Measurements from ENCODE around the gene MICAL3.
"Not testable (repeated sequence)": the region's sequence is repeated elsewhere in the genome, so short reads cannot be mapped to it uniquely, and the experiment has no call there.

The MICAL3 gene

DNA sequence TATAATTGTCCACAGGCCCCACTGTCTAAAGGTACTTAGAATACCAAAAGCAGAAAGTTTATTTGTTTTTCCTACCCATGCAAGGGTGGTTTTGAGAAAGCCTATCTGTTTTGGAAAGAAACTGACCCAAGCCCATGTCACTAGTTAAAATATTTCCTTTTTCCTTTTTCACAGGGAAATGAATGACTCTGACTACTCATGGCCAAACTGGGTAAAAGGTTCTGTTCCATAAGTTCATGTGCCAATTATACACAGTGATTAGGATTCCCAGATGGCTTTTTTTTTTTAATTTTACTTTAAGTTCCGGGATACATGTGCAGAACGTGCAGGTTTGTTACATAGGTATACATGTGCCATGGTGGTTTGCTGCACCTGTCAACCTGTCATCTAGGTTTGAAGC, 31.4 kb downstream of the MICAL3 start:
- DNase-seq, result not testable (repeated sequence)

GRCh38 chr22:17991992-17992391, 32.4 kb downstream of the MICAL3 start:
- not testable (repeated sequence) for DNase-seq

GRCh38 chr22:17990942-17991341, 33.4 kb downstream of the MICAL3 start:
- DNase-seq, result no peak

GRCh38 chr22:17990147-17990546, 34.2 kb downstream of the MICAL3 start:
- no peak for DNase-seq

DNA sequence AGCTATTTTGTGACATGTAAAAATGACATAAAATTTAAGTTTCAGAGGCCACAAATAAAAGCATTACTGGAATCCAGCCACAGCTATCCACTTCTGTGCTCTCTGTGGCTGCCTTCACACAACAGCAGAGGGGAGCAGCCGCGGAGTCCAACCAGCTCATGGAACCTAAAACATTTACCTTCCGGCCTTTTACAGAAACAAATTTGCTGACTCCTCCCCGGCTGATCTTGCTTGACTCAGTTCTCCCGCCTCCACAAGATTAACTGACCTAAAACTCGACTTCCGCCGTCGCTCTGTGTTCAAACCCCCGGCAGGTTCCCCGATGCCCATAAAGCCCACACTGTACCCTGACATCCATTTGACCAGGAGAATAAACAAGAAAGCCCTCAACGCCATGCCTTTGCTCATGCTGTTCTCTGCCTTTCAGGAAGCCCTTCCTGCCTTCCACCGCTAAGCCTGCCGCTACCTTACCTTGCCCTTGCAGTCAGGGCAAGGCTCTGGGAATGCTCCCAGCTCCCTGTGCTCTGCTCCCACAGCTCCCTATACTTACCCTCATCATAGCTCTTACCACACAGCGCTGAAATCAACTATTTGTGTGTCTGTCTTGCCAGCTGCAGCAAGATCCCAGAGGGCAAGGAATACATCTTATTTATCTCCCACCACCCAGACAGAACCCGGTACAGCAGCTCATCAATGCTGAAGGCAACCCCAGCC, 35.4 kb downstream of the MICAL3 start:
- DNase-seq, result no peak

DNA sequence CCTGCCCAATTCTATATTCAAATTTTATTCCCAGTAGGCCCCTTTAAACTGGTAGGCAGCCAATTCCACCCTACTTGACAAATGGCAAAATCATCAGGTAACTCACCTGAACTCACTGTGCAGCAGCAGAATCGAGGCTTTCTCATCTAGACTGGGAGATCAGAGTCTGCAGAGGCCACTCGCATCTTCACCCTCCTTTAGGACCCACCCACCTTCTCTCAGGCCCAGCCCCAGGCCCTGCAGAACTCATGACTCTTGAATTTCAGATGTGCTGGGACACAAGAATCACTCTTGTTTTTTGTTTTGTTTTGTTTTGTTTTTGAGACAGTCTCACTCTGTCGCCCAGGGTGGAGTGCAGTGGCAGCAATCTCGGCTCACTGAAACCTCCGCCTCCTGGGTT, 38.8 kb downstream of the MICAL3 start:
- no peak for DNase-seq

- DNase-seq, result not testable (repeated sequence)
Measured at GRCh38 chr22:17985071-17985470, 39.3 kb downstream of the MICAL3 start.

GRCh38 chr22:17984114-17984513, 40.2 kb downstream of the MICAL3 start:
- DNase-seq, result no peak

- DNase-seq, result no peak
Measured at GRCh38 chr22:17982572-17983141, 41.7 kb downstream of the MICAL3 start.

DNA sequence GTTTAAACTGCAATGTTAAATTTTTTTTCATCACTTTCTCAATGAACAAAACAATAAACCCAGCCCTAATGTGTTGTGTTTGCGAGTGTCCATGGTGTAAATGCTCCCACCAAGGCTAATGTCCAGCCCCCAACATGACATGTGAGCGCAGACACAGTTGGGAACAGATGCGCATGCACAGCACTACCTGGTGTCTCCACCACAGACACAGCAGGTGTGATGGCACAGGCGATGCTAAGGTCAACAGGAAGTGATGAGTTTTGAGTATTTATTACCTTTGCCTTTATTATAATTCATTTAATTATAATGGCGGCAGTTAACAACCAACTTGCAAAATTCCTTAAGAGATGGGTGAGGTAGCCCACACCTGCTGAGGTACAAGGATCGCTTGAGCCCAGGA, 42.9 kb downstream of the MICAL3 start:
- no peak for DNase-seq

DNA sequence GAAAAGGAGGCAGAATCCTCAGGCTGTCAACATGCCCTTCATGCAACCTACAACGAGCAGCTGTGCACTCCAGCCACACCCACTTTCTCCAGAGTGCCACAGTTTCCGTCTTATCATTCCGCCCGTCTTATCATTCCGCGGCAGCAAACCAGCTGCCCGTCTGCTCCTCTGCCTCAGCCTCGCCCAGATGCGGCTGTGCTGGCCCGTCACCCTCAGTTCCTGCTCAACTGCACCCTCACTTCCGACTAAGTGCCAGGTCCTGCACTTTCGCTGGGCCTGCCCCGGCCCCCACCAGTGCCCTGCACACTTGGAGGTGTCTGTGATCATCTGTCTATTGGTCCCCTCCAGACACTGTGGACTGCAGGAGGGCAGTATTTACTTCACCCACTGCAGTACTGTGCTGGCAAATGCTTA, 43.7 kb downstream of the MICAL3 start:
- DNase-seq, result peak in 1 of 2 donors; percentile 7

DNA sequence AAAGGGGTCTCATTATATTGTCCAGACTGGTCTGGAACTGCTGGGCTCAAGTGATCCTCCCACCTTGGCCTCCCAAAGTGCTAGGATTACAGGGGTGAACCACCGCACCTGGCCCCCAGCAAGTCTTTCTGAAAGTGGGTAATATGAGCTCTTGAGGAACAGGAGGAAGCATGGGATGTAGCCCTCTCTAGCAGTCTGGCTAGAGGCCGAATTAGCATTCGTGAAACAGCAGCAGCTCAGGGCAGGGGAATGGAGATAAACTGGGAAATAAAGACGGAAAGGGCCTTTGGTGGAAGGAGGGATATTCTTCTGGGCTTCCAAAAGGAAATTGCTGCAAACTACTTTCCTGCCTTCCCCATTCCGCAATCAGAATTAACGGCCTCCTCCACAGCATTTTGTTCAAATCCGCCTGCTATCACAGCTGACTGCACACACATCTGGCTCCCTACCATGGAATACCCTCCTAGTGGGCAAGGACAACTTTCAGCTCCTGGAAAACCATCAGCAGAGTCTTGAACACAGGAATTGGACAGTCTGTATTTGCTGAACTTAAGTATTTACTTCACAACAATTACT, 44.3 kb downstream of the MICAL3 start:
- DNase-seq, result no peak

- DNase-seq, result no peak
Measured at GRCh38 chr22:17978027-17978426, 46.3 kb downstream of the MICAL3 start.

DNA sequence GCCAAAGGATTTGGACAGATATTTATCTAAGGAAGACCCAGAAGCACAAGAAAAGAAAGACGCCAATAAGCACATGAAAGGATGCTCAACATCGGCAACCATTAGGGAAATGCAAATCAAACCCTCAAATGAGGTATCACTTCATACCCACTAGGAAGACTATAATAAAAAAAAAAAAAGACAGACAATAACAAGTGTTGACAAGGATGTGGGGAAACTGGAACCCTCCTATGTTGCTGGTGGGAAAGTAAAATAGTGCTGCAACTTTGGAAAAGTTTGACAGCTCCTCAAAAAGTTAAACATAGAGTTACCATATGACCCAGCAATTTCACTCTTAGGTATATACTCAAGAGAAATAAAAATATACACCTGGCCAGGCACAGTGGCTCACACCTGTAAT, 47.0 kb downstream of the MICAL3 start:
- no peak for DNase-seq

- DNase-seq, result no peak
Measured at GRCh38 chr22:17976121-17976520, 48.2 kb downstream of the MICAL3 start.

DNA sequence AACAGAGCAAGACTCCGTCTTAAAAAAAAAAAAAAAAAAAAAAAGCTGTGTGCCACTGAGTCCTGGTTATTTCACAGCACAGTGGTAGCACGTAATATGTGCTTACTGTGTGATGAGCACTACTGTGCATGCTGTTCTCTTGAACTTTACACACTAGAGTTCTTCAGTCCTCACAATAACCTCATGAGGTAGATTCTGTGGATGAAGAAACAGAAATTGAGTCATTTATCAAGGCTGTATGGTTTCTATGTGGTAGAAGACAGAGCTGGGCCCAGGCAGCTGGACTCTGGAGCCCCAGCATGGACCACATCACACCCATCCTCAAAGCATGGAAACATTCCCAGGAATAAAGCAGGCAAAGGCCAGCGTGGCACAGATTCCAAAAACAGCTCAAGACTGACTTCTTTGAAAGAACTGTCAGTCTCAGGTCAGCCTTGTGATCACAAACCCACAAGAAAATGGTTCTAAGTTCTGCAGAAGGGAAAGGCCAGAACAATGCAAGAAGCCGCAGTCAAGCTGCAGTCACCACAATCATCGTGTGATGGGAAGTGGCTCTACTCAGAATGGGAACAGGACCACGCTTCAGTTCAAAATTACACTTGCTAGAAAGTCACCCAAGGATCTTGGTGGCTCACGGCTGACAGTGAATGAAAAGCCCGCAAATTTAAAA, 49.5 kb downstream of the MICAL3 start:
- peak; percentile 20 to 65 for DNase-seq

- DNase-seq, result no peak
Measured at GRCh38 chr22:17974087-17974486, 50.3 kb downstream of the MICAL3 start.

- no peak for DNase-seq
Measured at GRCh38 chr22:17973217-17973616, 51.1 kb downstream of the MICAL3 start.

GRCh38 chr22:17972385-17973191, 51.8 kb downstream of the MICAL3 start:
- DNase-seq, result no peak

DNA sequence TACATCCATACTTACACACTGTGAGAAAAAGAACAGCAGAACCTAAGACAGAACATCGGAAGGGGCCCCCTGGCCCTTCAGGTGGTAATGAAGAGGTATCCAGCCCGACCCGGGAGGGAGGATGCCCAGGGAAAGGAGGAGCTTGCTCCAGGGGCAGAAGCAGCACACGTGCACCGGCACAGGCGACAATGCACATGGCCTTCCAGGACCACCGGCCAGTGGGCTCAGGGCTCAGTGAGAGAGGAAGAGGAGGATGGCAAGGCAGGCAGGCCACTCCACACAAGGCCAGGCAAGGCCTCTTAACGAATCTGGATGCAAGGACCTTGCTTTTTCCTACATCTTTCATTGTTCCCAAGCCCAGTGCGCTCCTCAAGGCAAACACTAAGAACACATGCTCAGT, 52.6 kb downstream of the MICAL3 start:
- no peak for DNase-seq

DNA sequence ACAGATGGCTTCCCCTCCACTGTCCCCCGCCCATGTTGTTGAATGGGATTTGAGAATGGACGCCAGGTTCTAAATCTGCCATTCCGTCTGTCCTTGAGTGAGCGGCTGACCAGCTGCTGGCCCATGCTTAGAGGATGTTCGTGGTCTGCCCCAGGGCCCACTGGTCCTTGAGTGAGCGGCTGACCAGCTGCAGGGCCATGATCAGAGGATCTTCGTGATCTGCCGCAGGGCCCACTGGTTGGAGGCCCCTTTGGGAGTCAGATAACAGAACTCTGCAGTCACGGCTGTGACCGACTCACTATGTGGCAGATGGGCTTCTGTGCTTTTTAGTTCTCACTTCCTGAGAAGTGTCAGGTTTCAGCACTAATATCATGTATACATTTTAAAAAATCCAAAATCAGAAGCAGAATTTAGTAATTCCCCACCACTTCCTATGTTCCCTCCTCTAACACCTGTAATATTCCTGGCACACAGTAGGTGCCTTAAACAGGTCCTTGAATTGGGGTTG, 54.1 kb downstream of the MICAL3 start:
- no peak for DNase-seq

DNA sequence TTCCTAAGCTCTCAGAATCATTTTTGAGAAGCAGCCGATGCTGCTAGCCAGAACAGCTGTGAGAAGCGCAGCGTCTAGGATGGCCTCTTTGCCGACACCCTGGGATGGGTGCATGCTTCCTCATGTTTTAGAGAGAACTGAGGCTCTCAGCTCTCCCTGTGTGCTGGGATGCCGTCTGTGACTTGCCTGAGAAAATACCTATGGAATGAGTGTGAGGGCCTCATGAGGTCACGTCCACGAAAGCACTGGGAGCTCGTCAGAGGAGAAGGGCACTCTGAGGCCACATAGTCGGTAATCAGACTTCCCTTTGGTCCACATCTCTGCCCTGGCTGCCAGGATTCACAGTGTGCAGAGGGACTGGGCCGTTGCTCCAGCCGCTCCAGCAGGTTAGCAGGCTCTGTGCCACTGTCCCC, 54.7 kb downstream of the MICAL3 start:
- DNase-seq, result no peak

DNA sequence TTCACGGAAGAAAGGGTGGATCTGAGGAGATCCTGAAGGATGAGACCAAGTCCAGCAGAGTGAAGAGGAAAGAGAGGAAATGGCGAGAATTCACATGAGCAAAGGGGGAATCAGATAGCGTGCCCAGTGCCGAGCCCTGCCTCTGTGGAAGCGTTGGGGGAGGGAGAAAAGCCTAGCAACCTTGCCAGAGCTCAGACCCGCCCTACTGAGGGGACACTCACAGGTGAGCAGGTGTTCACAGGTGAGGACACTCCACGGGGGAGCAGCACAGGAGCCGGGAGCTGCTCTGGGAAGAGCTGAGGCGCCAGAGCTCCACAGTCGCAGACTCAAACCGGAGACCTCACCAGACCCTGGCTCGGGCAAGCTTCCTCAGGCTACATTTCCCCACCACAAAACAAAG, 56.2 kb downstream of the MICAL3 start:
- DNase-seq, result no peak
